ENCODE data around the gene ACAD11.

Gene ACAD11

DNA sequence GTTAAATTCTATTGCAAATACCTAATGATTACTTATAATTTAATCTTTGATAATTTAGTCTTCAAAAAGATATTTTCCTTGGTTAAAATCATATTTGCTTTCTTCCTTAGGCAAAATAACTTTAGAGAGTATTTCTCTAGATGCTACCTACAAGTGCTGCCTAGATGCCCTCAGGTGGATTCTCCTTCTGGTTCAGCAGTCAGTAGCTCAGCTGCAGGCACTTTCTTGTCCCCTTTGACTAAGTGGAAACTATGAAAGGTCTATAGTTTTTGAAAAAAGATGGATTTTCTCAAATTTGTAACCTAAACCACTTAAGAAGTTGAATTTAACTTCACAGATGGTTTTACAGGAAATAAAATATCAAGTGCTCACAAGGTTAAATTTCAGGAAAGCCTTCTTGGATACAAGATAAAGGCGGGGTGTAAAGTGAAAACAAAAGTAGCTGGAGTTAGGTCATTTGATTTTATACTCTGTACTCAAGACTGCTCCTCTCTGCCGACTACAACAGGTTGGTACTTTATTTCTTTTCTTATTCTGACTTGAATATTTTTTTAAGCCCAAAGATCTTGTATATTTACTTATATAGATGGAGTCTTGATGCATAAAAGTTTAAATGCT, 62.7 kb downstream of the ACAD11 start, which contains the start of gene ACKR4:
ACKR4 (plus strand) TSS at position 455 of the 618 bp plus-strand sequence. CDS start 3,128 bp downstream, outside the sequence.
- DNase-seq (ENCODE audit: insufficient read length) (no peak), FAIRE-seq (peak; percentile 70)
- no peak for TF ChIP-seq POLR2A (IDR thresholded peaks at IDR 0.05; ENCODE audit: low read depth, low read length)
- TF ChIP-seq TAF1 (IDR thresholded peaks at IDR 0.05; ENCODE audit: borderline replicate concordance, low read depth, low read length) = no peak
- no peak for TF ChIP-seq POLR2AphosphoS5 (IDR thresholded peaks at IDR 0.05; ENCODE audit: low read depth, low read length)

DNA sequence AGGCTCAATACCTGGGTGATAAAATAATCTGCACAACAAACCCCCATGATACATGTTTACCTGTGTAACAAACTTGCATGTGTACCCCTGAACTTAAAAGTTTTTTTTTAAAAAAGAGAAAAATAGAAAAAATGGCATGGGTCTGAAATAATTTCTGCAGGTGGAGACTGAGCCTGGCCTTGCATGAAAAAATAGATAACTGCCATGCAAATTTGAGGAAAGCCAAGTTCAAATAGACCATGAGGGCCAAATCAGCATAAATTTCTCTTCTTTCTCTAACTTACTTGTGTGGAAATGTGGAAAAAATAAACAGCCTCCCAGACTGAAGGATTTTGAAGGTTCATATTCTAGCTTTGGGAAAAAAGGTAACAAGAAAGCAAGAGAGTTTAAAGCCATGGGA, 63.3 kb downstream of the ACAD11 start:
- TF ChIP-seq POLR2AphosphoS5 (IDR thresholded peaks at IDR 0.05; ENCODE audit: low read depth, low read length) (no peak), POLR2A (IDR thresholded peaks at IDR 0.05; ENCODE audit: low read depth, low read length) (no peak), TAF1 (IDR thresholded peaks at IDR 0.05; ENCODE audit: borderline replicate concordance, low read depth, low read length) (no peak)
- FAIRE-seq (no peak), DNase-seq (ENCODE audit: insufficient read length) (no peak)

DNA sequence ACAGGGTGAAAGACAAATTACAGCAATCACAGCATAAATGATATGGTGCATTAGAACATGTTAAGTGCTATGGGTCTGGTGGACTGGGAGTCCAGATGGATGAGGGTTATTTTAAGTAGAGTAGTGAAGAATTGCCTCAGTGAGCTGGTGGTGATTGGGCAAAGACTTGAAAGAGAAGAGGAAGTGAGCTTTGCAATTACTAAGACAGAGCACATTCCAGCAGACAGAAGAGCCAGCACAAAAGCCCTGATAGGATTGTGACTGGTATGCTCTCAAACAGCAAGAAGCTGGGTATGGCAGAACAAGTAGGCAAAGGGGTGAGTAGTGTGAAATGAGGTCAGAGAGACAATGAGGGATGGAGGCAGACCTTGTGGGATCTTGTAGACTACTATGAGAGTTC, 64.6 kb downstream of the ACAD11 start:
- TF ChIP-seq TAF1 (IDR thresholded peaks at IDR 0.05; ENCODE audit: borderline replicate concordance, low read depth, low read length) (no peak), POLR2AphosphoS5 (IDR thresholded peaks at IDR 0.05; ENCODE audit: low read depth, low read length) (no peak), POLR2A (IDR thresholded peaks at IDR 0.05; ENCODE audit: low read depth, low read length) (no peak)
- DNase-seq (ENCODE audit: insufficient read length) (no peak), FAIRE-seq (no peak)

DNA sequence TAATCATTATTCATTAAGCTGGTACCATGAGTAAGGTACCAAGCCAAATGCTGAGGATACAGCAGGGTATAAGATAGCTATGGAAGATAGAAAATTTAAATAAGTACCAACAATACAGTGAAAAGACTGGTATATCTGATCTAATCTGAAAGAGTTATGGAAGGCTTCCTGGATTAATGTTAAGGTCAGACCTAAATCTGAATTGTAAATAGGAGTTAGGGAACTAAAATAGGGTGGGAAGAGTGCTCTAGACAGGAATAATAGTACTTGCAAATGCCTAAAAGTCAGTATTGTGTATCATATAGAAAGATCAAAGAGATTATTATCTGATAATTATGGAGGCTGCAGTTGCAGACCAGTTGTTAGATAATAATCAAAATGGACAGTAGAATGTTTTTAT, 65.1 kb downstream of the ACAD11 start:
- TF ChIP-seq POLR2A (IDR thresholded peaks at IDR 0.05; ENCODE audit: low read depth, low read length) (no peak), TAF1 (IDR thresholded peaks at IDR 0.05; ENCODE audit: borderline replicate concordance, low read depth, low read length) (no peak), POLR2AphosphoS5 (IDR thresholded peaks at IDR 0.05; ENCODE audit: low read depth, low read length) (no peak)
- FAIRE-seq = no peak

DNA sequence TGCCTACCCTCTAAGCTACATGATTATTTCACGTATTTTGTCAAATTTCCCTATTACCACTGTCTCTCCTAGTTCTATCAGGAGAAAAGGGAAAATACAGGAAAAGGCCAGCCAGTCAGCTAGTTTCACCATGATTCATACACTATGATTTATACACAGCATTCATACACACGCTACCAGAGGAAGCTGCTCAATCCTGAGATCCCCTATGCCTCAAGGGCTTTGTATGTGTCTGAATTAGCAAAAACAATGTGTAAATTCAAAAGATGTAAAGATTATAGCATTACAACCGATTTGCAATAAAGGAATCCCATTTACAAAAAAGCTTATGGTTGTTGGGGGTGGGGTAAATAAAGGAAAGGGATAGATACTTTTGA, 65.7 kb downstream of the ACAD11 start:
- no peak for FAIRE-seq
- no peak for TF ChIP-seq TAF1 (IDR thresholded peaks at IDR 0.05; ENCODE audit: borderline replicate concordance, low read depth, low read length)
- no peak for TF ChIP-seq POLR2AphosphoS5 (IDR thresholded peaks at IDR 0.05; ENCODE audit: low read depth, low read length)
- no peak for TF ChIP-seq POLR2A (IDR thresholded peaks at IDR 0.05; ENCODE audit: low read depth, low read length)
- no peak for DNase-seq (ENCODE audit: insufficient read length)

More for the DNA sequence above, 65.1 kb downstream of the ACAD11 start:
- no peak for DNase-seq (ENCODE audit: insufficient read length)

DNA sequence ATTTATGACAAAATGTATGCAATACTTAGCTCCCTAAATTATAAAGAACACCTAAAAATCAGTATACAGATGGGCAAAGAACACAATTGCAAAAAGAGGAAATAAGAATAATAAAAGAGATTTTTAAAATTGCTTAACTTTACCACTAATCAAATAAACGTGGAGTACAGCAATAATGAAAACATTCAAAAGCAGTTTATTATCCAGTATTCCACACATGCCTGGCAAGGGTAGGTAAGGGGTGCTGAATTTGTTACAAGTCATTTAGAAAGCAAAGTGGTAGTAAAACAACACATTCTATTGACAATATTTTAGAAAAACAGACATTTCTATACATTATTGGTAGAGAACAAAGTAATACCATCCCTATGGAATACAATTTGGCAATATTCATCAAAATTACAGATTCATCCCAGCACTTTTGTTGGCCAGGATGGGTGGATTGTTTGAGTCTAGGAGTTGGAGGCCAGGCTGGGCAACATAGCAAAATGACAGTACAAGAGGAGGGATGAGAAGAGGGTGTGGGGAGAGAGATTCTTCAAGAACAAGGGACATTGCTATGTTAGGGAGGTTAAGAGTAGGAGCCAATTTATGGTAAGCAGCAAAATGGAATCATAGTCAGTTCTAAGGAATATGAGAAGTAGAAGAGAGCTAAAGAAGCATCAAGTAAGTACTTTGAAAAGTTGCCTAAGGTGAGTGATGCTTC, 66.2 kb downstream of the ACAD11 start:
- no peak for FAIRE-seq
- no peak for DNase-seq (ENCODE audit: insufficient read length)
- TF ChIP-seq TAF1 (IDR thresholded peaks at IDR 0.05; ENCODE audit: borderline replicate concordance, low read depth, low read length) (no peak), POLR2A (IDR thresholded peaks at IDR 0.05; ENCODE audit: low read depth, low read length) (no peak), POLR2AphosphoS5 (IDR thresholded peaks at IDR 0.05; ENCODE audit: low read depth, low read length) (no peak)

DNA sequence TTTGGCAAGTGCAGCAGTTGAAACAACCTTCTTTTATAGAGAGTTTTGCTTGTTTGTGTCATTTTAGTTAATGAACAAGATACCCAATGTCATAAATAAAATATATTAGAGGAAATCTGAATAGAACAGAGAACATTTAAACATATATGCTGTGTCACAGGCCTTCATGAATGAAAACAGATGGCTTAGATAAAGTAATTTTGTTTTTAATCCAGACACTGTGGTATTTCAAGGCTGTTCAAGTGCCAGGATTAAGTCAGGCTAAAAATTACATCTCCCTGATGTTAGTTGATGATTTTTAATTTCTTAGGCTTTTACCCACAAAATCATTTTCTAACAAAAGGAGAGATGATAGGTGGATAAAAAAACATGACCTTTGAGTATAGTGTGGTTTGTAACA, 67.4 kb downstream of the ACAD11 start:
- TF ChIP-seq POLR2AphosphoS5 (IDR thresholded peaks at IDR 0.05; ENCODE audit: low read depth, low read length) (no peak), POLR2A (IDR thresholded peaks at IDR 0.05; ENCODE audit: low read depth, low read length) (no peak), TAF1 (IDR thresholded peaks at IDR 0.05; ENCODE audit: borderline replicate concordance, low read depth, low read length) (no peak)
- no peak for FAIRE-seq
- no peak for DNase-seq (ENCODE audit: insufficient read length)

DNA sequence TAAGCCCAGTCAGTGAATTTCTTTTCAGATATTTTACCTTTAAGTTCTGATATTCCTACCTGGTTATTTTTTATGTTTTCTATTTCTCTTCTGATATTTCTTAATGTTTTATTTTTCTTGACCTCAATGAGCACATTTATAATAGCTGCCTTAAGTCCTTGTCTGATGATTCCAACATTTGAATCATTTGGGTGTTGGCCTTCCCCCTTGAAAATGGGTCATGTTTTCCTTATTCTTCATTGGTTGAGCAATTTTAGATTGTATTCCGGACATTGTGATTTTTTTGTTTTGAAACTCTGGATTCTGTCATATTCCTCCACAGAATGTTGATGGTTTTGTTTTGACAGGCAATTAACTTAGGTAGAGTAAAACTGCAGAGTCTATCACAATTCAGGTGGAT, 72.2 kb downstream of the ACAD11 start:
- no peak for FAIRE-seq
- TF ChIP-seq POLR2A (IDR thresholded peaks at IDR 0.05; ENCODE audit: low read depth, low read length) (no peak), POLR2AphosphoS5 (IDR thresholded peaks at IDR 0.05; ENCODE audit: low read depth, low read length) (no peak), TAF1 (IDR thresholded peaks at IDR 0.05; ENCODE audit: borderline replicate concordance, low read depth, low read length) (no peak)
- no peak for DNase-seq (ENCODE audit: insufficient read length)

DNA sequence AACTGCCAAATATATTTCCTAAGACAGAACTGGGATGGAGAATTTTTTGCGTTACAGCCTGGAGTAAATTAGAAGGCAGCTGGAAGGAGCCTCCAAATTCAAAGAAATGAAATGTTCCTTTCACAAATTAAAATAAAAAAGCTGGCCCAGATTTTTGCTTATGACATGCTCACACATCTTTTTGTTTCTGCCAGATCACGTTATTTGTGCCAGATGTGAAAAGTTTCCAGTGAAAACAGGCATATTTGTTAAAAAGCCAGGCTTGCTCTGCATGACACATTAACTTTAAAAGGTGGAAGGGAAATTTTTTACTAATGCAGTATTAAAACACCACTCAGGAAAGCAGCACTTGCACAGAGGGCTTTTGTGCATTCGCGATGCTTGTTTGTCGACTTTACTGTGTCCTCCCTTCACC, 85.8 kb downstream of the ACAD11 start:
- no peak for FAIRE-seq
- no peak for TF ChIP-seq POLR2AphosphoS5 (IDR thresholded peaks at IDR 0.05; ENCODE audit: low read depth, low read length)
- no peak for TF ChIP-seq TAF1 (IDR thresholded peaks at IDR 0.05; ENCODE audit: borderline replicate concordance, low read depth, low read length)
- TF ChIP-seq POLR2A (IDR thresholded peaks at IDR 0.05; ENCODE audit: low read depth, low read length) = no peak
- DNase-seq (ENCODE audit: insufficient read length) = no peak

DNA sequence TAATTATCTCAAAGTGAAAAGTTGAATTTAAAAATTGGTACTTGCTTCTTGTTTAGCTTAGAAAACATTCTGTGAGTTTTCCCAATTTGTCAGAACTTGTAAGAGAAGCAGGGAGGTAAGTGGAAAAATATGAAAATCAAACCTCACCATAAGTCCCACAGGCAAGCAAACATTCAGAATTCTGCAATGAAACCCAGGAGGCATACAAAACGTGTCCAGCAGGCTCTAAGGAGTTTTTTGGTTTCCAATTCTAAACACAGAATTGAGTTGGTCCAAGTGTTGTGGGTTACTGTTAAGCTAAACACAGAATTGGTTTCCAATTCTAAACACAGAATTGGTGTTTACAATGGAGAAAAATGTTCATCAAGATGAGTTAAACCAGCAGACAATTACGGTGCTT, 89.6 kb downstream of the ACAD11 start:
- TF ChIP-seq TAF1 (IDR thresholded peaks at IDR 0.05; ENCODE audit: borderline replicate concordance, low read depth, low read length) (no peak), POLR2A (IDR thresholded peaks at IDR 0.05; ENCODE audit: low read depth, low read length) (no peak), POLR2AphosphoS5 (IDR thresholded peaks at IDR 0.05; ENCODE audit: low read depth, low read length) (no peak)
- DNase-seq (ENCODE audit: insufficient read length) (no peak), FAIRE-seq (no peak)

DNA sequence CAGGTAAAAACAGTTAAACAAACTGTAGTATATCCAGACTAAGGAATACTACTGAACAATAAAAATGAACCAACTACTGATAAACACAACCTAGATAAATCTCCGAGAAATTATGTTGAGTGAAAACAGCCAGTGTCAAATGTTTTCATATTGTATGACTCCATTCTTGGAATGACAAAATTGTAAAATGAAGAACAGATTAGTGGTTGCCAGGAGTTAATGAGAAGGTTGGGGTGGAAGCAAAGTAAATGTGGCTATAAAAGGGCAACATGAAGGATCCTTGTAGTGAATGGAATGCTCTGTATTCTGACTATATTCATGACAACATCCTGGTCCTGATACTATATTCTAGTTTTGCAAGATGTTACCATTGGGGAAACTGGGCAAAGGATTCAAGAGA, 90.0 kb downstream of the ACAD11 start:
- DNase-seq (ENCODE audit: insufficient read length) = no peak
- TF ChIP-seq POLR2AphosphoS5 (IDR thresholded peaks at IDR 0.05; ENCODE audit: low read depth, low read length) = no peak
- TF ChIP-seq POLR2A (IDR thresholded peaks at IDR 0.05; ENCODE audit: low read depth, low read length) = no peak
- no peak for TF ChIP-seq TAF1 (IDR thresholded peaks at IDR 0.05; ENCODE audit: borderline replicate concordance, low read depth, low read length)
- no peak for FAIRE-seq

DNA sequence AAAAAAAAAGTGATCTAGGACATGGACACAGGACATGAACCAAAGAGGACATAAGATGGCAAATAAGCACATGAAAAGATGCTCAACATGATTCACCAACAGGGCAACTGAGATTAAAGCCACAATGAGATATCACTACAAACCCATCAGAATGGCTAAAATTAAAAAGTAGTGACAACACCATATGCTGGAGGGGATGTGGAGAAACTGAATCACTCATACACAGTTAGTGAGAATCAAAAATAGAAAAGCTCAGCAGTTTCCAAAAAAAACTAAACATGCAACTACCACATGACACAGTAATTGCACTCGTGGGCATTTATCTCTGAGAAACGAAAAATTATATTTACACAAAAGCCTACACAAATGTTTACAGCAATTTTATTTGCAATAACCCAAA, 90.5 kb downstream of the ACAD11 start:
- TF ChIP-seq TAF1 (IDR thresholded peaks at IDR 0.05; ENCODE audit: borderline replicate concordance, low read depth, low read length) (no peak), POLR2A (IDR thresholded peaks at IDR 0.05; ENCODE audit: low read depth, low read length) (no peak), POLR2AphosphoS5 (IDR thresholded peaks at IDR 0.05; ENCODE audit: low read depth, low read length) (no peak)
- FAIRE-seq (peak; percentile 54), DNase-seq (ENCODE audit: insufficient read length) (no peak)
